Keratinocyte (primary cell): Measurements from ENCODE around the gene CDYL2. TPM values are rescaled to one million over a fixed set of nuclear protein-coding genes. Genes with fewer than 3 reads are reported as not detected.
"Not testable (repeated sequence)": the region's sequence is repeated elsewhere in the genome, so short reads cannot be mapped to it uniquely, and the experiment has no call there.

Experiments used
- DNase-seq: peaks from one replicate; pipeline ENCODE4 v3.0.0-alpha.2; 2011; ENCODE audit warnings: low read depth, missing footprints, low spot score
- FAIRE-seq: peaks from 2 replicates; lab custom pipeline; 2011; peaks lifted over from hg19 to GRCh38; lab: Jason Lieb, UNC
- H2AFZ ChIP-seq: 2 replicates; pipeline ENCODE4 v1.6.0; 2012; ENCODE audit warnings: low read length, control low read depth, inconsistent platforms; ENCODE audit not compliant: control insufficient read depth
- H3K27ac ChIP-seq: 2 replicates; pipeline ENCODE4 v1.5.1; 2011; ENCODE audit warnings: low read length; ENCODE audit not compliant: control insufficient read depth, insufficient read depth
- H3K27me3 ChIP-seq: 3 replicates; pipeline ENCODE4 v1.6.0; 2011; ENCODE audit warnings: low read length; ENCODE audit not compliant: control insufficient read depth, insufficient read depth; ENCODE audit errors: extremely low read depth
- H3K36me3 ChIP-seq, 2 experiments: 2 replicates in 1 of 2; 3 replicates in 1 of 2; pipeline ENCODE4 v1.5.1; 2011; ENCODE audit warnings: low read length in 2 of 2, mild to moderate bottlenecking in 1 of 2; ENCODE audit not compliant: control insufficient read depth in 2 of 2, insufficient read depth in 2 of 2; ENCODE audit errors: extremely low read depth in 1 of 2
- H3K4me1 ChIP-seq: 3 replicates; pipeline ENCODE4 v1.5.1; 2011; ENCODE audit warnings: low read length; ENCODE audit not compliant: control insufficient read depth, insufficient read depth; ENCODE audit errors: extremely low read depth
- H3K4me2 ChIP-seq: 3 replicates; pipeline ENCODE4 v1.6.0; 2011; ENCODE audit warnings: low read depth, low read length; ENCODE audit not compliant: control insufficient read depth, insufficient read depth; ENCODE audit errors: extremely low read depth
- H3K4me3 ChIP-seq, 3 experiments: fragments of 200-600 bp in 1 of 3; sonication (generic) in 1 of 3; 2 replicates in 2 of 3; 3 replicates in 1 of 3; pipeline ENCODE4 v1.5.1; 2011 to 2016; ENCODE audit warnings: low read length in 3 of 3, mild to moderate bottlenecking in 3 of 3, control low read depth in 2 of 3, inconsistent platforms in 1 of 3, low read depth in 1 of 3, mixed read lengths in 1 of 3, mixed run types in 1 of 3, moderate library complexity in 1 of 3; ENCODE audit not compliant: control insufficient read depth in 2 of 3, insufficient read depth in 2 of 3; ENCODE audit errors: extremely low read depth in 1 of 3
- H3K79me2 ChIP-seq: 2 replicates; pipeline ENCODE4 v1.6.0; 2012; ENCODE audit warnings: low read length; ENCODE audit not compliant: control insufficient read depth, insufficient read depth
- H3K9ac ChIP-seq: 3 replicates; pipeline ENCODE4 v1.6.0; 2011; ENCODE audit warnings: low read length; ENCODE audit not compliant: control insufficient read depth, insufficient read depth; ENCODE audit errors: extremely low read depth
- H3K9me1 ChIP-seq: 3 replicates; pipeline ENCODE4 v1.6.0; 2011; ENCODE audit warnings: low read length; ENCODE audit not compliant: control insufficient read depth, insufficient read depth; ENCODE audit errors: extremely low read depth
- H3K9me3 ChIP-seq: 2 replicates; pipeline ENCODE4 v1.5.1; 2012; ENCODE audit warnings: low read depth, low read length; ENCODE audit not compliant: control insufficient read depth
- H4K20me1 ChIP-seq: 3 replicates; pipeline ENCODE4 v1.6.0; 2011; ENCODE audit warnings: low read length; ENCODE audit not compliant: control insufficient read depth, insufficient read depth; ENCODE audit errors: extremely low read depth
- EZH2 ChIP-seq: IDR thresholded peaks from one replicate; pipeline ENCODE4 v1.6.1; 2012; ENCODE audit warnings: inconsistent platforms, mild to moderate bottlenecking, low read length, moderate library complexity
- dilution Hi-C: fragments of 300-500 bp; cut with MboI; formaldehyde crosslinking; loops from one replicate; pipeline ENCODE4 v1.7.0; 2020; ENCODE audit warnings: low sequenced_read_pairs; ENCODE audit not compliant: extremely low pct_ligation_motif_present
- polyA plus RNA-seq, 5 experiments: library from polyadenylated mRNA; depleted of rRNA in 3 of 5; stranded (reverse) in 3 of 5; stranded (forward) in 1 of 5; unstranded in 1 of 5; fragments of >200 nt; gene quantifications; 1 replicate in 1 of 5; 2 replicates in 3 of 5; 3 replicates in 1 of 5; pipeline versions ENCODE4 v1.2.1 to v1.2.3, GENCODE V29; 2011 to 2012; ENCODE audit warnings: missing spikeins in 2 of 5, low read depth in 1 of 5, low replicate concordance in 1 of 5
- TF ChIP-seq, protein P1 (sequence below), 3 experiments: IDR thresholded peaks in 1 of 3; conservative IDR thresholded peaks in 1 of 3; optimal IDR thresholded peaks in 1 of 3; 2 replicates in 2 of 3; 3 replicates in 1 of 3; pipeline versions ENCODE3 to v1.5.1; 2011; ENCODE audit warnings: low read length in 3 of 3, mild to moderate bottlenecking in 3 of 3, moderate library complexity in 2 of 3, control low read depth in 1 of 3, inconsistent platforms in 1 of 3; ENCODE audit not compliant: insufficient read depth in 2 of 3; ENCODE audit errors: extremely low read depth in 1 of 3

CDYL2 gene
- polyA plus RNA-seq, 1 donor (not counting 4 experiments of a cell fraction or from before 2014, with no cell fraction given), result 2.0 TPM

DNA sequence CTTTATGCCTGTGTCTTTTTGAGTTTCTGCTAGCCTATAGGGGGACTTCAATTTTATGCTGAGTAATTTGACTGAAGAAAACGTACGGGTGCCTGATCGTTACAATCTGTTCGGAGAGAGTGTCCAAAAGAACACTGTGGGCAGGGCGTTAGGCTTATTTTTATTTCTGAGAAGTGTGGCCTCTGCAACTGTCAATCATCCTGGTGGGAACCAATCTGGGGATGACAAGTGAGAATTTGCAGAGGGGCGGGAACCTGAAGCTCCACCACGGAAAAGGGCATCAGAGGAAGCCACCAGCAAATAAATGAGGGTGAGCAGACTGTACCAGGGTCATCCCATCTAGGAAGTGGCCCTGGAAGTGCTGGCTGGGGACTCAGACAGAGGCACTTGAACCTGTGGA, 12.0 kb upstream of the CDYL2 start:
- H4K20me1 ChIP-seq, result no peaks in the 10 kb centered on the region
- no peak overlapping the region for H3K9ac ChIP-seq
- DNase-seq (no peak), FAIRE-seq (no peak)
- no peaks in the 10 kb centered on the region for H3K9me3 ChIP-seq
- H3K27ac ChIP-seq, result no peak overlapping the region
- H3K27me3 ChIP-seq, result no peaks in the 10 kb centered on the region
- H3K79me2 ChIP-seq, result no peaks in the 10 kb centered on the region
- H3K4me3 ChIP-seq, result no peak overlapping the region
- H3K4me1 ChIP-seq, result no peaks in the 10 kb centered on the region
- dilution Hi-C loops, result no loop called here
- no peaks in the 10 kb centered on the region for H3K9me1 ChIP-seq
- H2AFZ ChIP-seq, result no peak overlapping the region
- TF ChIP-seq EZH2, result no peak
- TF ChIP-seq, protein P1, sequence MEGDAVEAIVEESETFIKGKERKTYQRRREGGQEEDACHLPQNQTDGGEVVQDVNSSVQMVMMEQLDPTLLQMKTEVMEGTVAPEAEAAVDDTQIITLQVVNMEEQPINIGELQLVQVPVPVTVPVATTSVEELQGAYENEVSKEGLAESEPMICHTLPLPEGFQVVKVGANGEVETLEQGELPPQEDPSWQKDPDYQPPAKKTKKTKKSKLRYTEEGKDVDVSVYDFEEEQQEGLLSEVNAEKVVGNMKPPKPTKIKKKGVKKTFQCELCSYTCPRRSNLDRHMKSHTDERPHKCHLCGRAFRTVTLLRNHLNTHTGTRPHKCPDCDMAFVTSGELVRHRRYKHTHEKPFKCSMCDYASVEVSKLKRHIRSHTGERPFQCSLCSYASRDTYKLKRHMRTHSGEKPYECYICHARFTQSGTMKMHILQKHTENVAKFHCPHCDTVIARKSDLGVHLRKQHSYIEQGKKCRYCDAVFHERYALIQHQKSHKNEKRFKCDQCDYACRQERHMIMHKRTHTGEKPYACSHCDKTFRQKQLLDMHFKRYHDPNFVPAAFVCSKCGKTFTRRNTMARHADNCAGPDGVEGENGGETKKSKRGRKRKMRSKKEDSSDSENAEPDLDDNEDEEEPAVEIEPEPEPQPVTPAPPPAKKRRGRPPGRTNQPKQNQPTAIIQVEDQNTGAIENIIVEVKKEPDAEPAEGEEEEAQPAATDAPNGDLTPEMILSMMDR (optimal IDR thresholded peaks at IDR 0.05 in 1 of 3, IDR thresholded peaks at IDR 0.05 in 1 of 3, conservative IDR thresholded peaks at IDR 0.05 in 1 of 3; ENCODE audit: extremely low read depth in 1 of 3, insufficient read depth in 2 of 3, low read length in 3 of 3), result no peak
- no peak overlapping the region for H3K4me2 ChIP-seq
- H3K36me3 ChIP-seq, result no peaks in the 10 kb centered on the region

GRCh38 chr16:80815278-80815677, 10.9 kb upstream of the CDYL2 start:
- DNase-seq, H3K9ac ChIP-seq, H3K9me3 ChIP-seq, H3K36me3 ChIP-seq, H3K4me3 ChIP-seq, H4K20me1 ChIP-seq, dilution Hi-C loops, H3K79me2 ChIP-seq, H3K4me2 ChIP-seq, FAIRE-seq, H2AFZ ChIP-seq, H3K27ac ChIP-seq, H3K27me3 ChIP-seq, H3K9me1 ChIP-seq, H3K4me1 ChIP-seq: not testable (repeated sequence)

DNA sequence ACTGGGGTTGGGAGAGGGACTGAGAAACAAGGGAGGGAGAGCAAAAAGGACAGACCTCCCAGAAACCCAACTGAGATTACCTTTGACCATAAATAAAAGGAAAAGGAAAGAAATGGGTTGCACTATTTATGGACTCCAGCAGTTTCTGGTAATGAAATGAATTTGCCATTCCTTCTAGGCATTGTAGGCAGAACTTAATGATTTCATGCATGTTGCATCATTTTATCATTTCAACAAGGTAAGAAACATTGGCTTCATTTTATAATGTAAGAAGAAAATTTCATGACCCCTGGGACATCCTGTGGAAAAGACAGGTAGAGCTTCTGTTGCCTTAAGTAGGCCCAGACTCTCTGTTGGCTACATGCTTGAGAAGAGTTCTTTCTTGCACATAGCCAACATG, 8.2 kb upstream of the CDYL2 start:
- no peak overlapping the region for H3K4me3 ChIP-seq
- dilution Hi-C loops, result no loop called here
- no peak for TF ChIP-seq EZH2
- TF ChIP-seq, protein P1 (optimal IDR thresholded peaks at IDR 0.05 in 1 of 3, IDR thresholded peaks at IDR 0.05 in 1 of 3, conservative IDR thresholded peaks at IDR 0.05 in 1 of 3; ENCODE audit: extremely low read depth in 1 of 3, insufficient read depth in 2 of 3, low read length in 3 of 3), result no peak

More for the DNA sequence above, 8.2 kb upstream of the CDYL2 start:
- Histone ChIP-seq H3K4me2 (no peak overlapping the region), H3K27ac (no peak overlapping the region), H3K36me3 (no peaks in the 10 kb centered on the region), H3K27me3 (no peaks in the 10 kb centered on the region), H2AFZ (no peak overlapping the region), H3K9me1 (no peaks in the 10 kb centered on the region), H3K9me3 (no peaks in the 10 kb centered on the region), H3K4me1 (no peaks in the 10 kb centered on the region), H4K20me1 (no peaks in the 10 kb centered on the region), H3K79me2 (no peaks in the 10 kb centered on the region), H3K9ac (no peak overlapping the region)
- FAIRE-seq (no peak), DNase-seq (no peak)
